ENCODE data around the gene SCAMP2.
A peak's percentile ranks its signal among the peaks of the same experiment; 100 is the strongest.

The SCAMP2 gene

GRCh38 chr15:74837482-74838136 is 35.6 kb downstream of the SCAMP2 start:
- DNase-seq = no peak

- DNase-seq = no peak
Observed at GRCh38 chr15:74836846-74837245, 36.3 kb downstream of the SCAMP2 start.

- peak; percentile 46 for DNase-seq
Observed at GRCh38 chr15:74835312-74835823, 37.8 kb downstream of the SCAMP2 start.

GRCh38 chr15:74833376-74834107 is 39.6 kb downstream of the SCAMP2 start:
- no peak for DNase-seq

- no peak for DNase-seq
Observed at GRCh38 chr15:74832826-74833225, 40.3 kb downstream of the SCAMP2 start.

- DNase-seq = no peak
Observed at GRCh38 chr15:74831813-74832495, 41.2 kb downstream of the SCAMP2 start.

GRCh38 chr15:74830868-74831267 is 42.3 kb downstream of the SCAMP2 start:
- DNase-seq = no peak

GRCh38 chr15:74829991-74830390 is 43.2 kb downstream of the SCAMP2 start:
- DNase-seq = no peak

GRCh38 chr15:74829486-74829885 is 43.7 kb downstream of the SCAMP2 start:
- no peak for DNase-seq

- DNase-seq = no peak
Observed at GRCh38 chr15:74828835-74829234, 44.3 kb downstream of the SCAMP2 start.

GRCh38 chr15:74827614-74828013 is 45.6 kb downstream of the SCAMP2 start:
- no peak for DNase-seq

- DNase-seq = no peak
Observed at GRCh38 chr15:74826921-74827320, 46.2 kb downstream of the SCAMP2 start.

- DNase-seq = peak; percentile 56
Observed at GRCh38 chr15:74826364-74826819, 46.8 kb downstream of the SCAMP2 start, which contains the start of gene CPLX3. Gene CPLX3 (plus strand): TSS chr15:74826627. CDS start chr15:74826704, 77 bp downstream.

- DNase-seq = no peak
Observed at GRCh38 chr15:74825866-74826265, 47.3 kb downstream of the SCAMP2 start.

GRCh38 chr15:74824976-74825375 is 48.2 kb downstream of the SCAMP2 start:
- no peak for DNase-seq

- no peak for DNase-seq
Observed at GRCh38 chr15:74823324-74823723, 49.8 kb downstream of the SCAMP2 start.

- DNase-seq = no peak
Observed at GRCh38 chr15:74822233-74822632, 50.9 kb downstream of the SCAMP2 start.

- no peak for DNase-seq
Observed at GRCh38 chr15:74821790-74822158, 51.4 kb downstream of the SCAMP2 start.

- no peak for DNase-seq
Observed at GRCh38 chr15:74821091-74821789, 51.9 kb downstream of the SCAMP2 start.

- DNase-seq = no peak
Observed at GRCh38 chr15:74820056-74820455, 53.1 kb downstream of the SCAMP2 start.

- DNase-seq = no peak
Observed at GRCh38 chr15:74817370-74817737, 55.8 kb downstream of the SCAMP2 start.

- no peak for DNase-seq
Observed at GRCh38 chr15:74816624-74817369, 56.4 kb downstream of the SCAMP2 start.
